Measurements from ENCODE around the gene TAS2R5. TPM values are rescaled to one million over a fixed set of nuclear protein-coding genes. Genes with fewer than 3 reads are reported as not detected.
"Not testable (repeated sequence)": the region's sequence is repeated elsewhere in the genome, so short reads cannot be mapped to it uniquely, and the experiment has no call there.

Gene TAS2R5
- total RNA-seq, 1 donor from 2014 or later = 0.62 TPM

- Mint-ChIP-seq H3K9me3 (ENCODE audit: low read depth) (no peaks in the 10 kb centered on the region), H3K36me3 (ENCODE audit: low read depth) (peaks cover 12% of the 10 kb centered on the region), H3K4me3 (ENCODE audit: unreplicated experiment) (no peak overlapping the region), H3K27ac (ENCODE audit: unreplicated experiment) (no peak overlapping the region), H3K4me1 (ENCODE audit: low read depth) (no peaks in the 10 kb centered on the region), H3K27me3 (ENCODE audit: low read depth) (no peaks in the 10 kb centered on the region)
- no peak for DNase-seq (ENCODE audit: low spot score)
- TF ChIP-seq, protein P1, sequence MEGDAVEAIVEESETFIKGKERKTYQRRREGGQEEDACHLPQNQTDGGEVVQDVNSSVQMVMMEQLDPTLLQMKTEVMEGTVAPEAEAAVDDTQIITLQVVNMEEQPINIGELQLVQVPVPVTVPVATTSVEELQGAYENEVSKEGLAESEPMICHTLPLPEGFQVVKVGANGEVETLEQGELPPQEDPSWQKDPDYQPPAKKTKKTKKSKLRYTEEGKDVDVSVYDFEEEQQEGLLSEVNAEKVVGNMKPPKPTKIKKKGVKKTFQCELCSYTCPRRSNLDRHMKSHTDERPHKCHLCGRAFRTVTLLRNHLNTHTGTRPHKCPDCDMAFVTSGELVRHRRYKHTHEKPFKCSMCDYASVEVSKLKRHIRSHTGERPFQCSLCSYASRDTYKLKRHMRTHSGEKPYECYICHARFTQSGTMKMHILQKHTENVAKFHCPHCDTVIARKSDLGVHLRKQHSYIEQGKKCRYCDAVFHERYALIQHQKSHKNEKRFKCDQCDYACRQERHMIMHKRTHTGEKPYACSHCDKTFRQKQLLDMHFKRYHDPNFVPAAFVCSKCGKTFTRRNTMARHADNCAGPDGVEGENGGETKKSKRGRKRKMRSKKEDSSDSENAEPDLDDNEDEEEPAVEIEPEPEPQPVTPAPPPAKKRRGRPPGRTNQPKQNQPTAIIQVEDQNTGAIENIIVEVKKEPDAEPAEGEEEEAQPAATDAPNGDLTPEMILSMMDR (IDR thresholded peaks at IDR 0.05) = no peak
Observed at GRCh38 chr7:141788296-141788695, 1.7 kb upstream of the TAS2R5 start.

- no peaks in the 10 kb centered on the region for H3K9me3 Mint-ChIP-seq (ENCODE audit: low read depth)
- H3K36me3 Mint-ChIP-seq (ENCODE audit: low read depth) = peaks cover 12% of the 10 kb centered on the region
- no peaks in the 10 kb centered on the region for H3K27me3 Mint-ChIP-seq (ENCODE audit: low read depth)
- no peak overlapping the region for H3K4me3 Mint-ChIP-seq (ENCODE audit: unreplicated experiment)
- H3K4me1 Mint-ChIP-seq (ENCODE audit: low read depth) = no peaks in the 10 kb centered on the region
- no peak overlapping the region for H3K27ac Mint-ChIP-seq (ENCODE audit: unreplicated experiment)
- no peak for DNase-seq (ENCODE audit: low spot score)
- TF ChIP-seq, protein P1 (IDR thresholded peaks at IDR 0.05) = no peak
Observed at GRCh38 chr7:141792526-141792925, 2.5 kb downstream of the TAS2R5 start.

DNA sequence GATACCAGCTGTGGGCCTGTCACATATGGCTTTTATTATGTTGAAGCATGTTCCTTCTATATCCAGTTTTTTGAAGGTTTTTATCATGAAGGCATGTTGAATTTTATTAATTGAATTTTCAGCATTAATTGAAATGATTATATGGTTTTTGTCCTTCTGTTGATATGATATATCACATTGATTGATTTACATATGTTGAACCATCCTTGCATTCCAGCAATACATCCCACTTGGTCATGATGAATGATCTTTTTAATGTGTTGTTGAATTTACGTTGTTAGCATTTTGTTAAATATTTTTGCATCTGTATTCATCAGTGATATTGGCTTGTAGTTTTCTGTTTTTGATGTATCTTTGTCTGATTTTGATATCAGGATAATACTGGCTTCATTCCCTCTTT, 30.1 kb downstream of the TAS2R5 start:
- Mint-ChIP-seq H3K4me3 (ENCODE audit: unreplicated experiment) (no peak overlapping the region), H3K9me3 (ENCODE audit: low read depth) (peaks cover 52% of the 10 kb centered on the region)
- TF ChIP-seq, protein P1 (IDR thresholded peaks at IDR 0.05) = no peak

DNA sequence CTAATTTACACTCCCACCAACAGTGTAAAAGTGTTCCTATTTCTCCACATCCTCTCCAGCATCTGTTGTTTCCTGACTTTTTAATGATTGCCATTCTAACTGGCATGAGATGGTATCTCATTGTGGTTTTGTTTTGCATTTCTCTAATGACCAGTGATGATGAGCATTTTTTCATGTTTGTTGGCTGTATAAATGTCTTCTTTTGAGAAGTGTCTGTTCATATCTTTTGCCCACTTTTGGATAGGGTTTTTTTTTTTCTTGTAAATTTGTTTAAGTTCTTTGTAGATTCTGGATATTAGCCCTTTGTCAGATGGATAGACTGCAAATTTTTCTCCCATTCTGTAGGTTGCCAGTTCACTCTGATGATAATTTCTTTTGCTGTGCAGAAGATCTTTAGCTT, 32.4 kb downstream of the TAS2R5 start:
- not testable (repeated sequence) for DNase-seq (ENCODE audit: low spot score); H3K27ac Mint-ChIP-seq (ENCODE audit: unreplicated experiment); H3K4me3 Mint-ChIP-seq (ENCODE audit: unreplicated experiment); H3K27me3 Mint-ChIP-seq (ENCODE audit: low read depth); H3K4me1 Mint-ChIP-seq (ENCODE audit: low read depth)
- peaks cover 18% of the 10 kb centered on the region for H3K36me3 Mint-ChIP-seq (ENCODE audit: low read depth)
- peaks cover 48% of the 10 kb centered on the region for H3K9me3 Mint-ChIP-seq (ENCODE audit: low read depth)

More for the DNA sequence above, 30.1 kb downstream of the TAS2R5 start:
- H3K36me3 Mint-ChIP-seq (ENCODE audit: low read depth) = peaks cover 18% of the 10 kb centered on the region
- H3K4me1 Mint-ChIP-seq (ENCODE audit: low read depth) = no peaks in the 10 kb centered on the region
- no peak for DNase-seq (ENCODE audit: low spot score)
- H3K27me3 Mint-ChIP-seq (ENCODE audit: low read depth) = no peaks in the 10 kb centered on the region
- H3K27ac Mint-ChIP-seq (ENCODE audit: unreplicated experiment) = no peak overlapping the region

DNA sequence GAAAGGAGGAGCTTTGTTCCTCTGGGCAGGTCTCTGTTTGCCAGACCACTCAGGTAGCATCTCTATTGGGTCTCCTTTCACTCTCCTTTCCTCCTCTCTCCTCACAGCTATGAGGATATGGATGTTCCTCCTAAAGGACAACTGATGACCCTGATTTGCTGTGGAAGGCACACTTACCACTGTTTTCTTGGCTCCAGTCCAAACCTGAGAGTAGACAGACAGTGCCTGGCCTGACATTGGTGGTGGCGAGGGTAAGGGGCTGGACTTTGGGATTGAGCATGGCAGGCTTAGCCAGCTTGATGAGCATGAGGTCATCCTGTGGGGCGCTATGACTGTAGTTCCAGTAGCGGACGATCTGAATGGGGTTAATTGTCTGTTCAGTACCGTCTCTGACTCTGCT, 47.7 kb downstream of the TAS2R5 start:
- Mint-ChIP-seq H3K36me3 (ENCODE audit: low read depth) (no peaks in the 10 kb centered on the region), H3K4me1 (ENCODE audit: low read depth) (no peaks in the 10 kb centered on the region), H3K4me3 (ENCODE audit: unreplicated experiment) (no peak overlapping the region), H3K27ac (ENCODE audit: unreplicated experiment) (no peak overlapping the region), H3K27me3 (ENCODE audit: low read depth) (no peaks in the 10 kb centered on the region), H3K9me3 (ENCODE audit: low read depth) (no peaks in the 10 kb centered on the region)
- DNase-seq (ENCODE audit: low spot score) = no peak
- TF ChIP-seq, protein P1 (IDR thresholded peaks at IDR 0.05) = no peak

- H3K4me3 Mint-ChIP-seq (ENCODE audit: unreplicated experiment) = no peak overlapping the region
- no peaks in the 10 kb centered on the region for H3K9me3 Mint-ChIP-seq (ENCODE audit: low read depth)
- H3K27me3 Mint-ChIP-seq (ENCODE audit: low read depth) = no peaks in the 10 kb centered on the region
- TF ChIP-seq, protein P1 (IDR thresholded peaks at IDR 0.05) = no peak
- no peak for DNase-seq (ENCODE audit: low spot score)
- H3K36me3 Mint-ChIP-seq (ENCODE audit: low read depth) = no peaks in the 10 kb centered on the region
- no peaks in the 10 kb centered on the region for H3K4me1 Mint-ChIP-seq (ENCODE audit: low read depth)
- no peak overlapping the region for H3K27ac Mint-ChIP-seq (ENCODE audit: unreplicated experiment)
Observed at GRCh38 chr7:141838581-141838980, 48.6 kb downstream of the TAS2R5 start.
